GM10266 (cell line): ENCODE data around the gene C1orf146.

Source experiments
- DNase-seq: peaks from one replicate; pipeline ENCODE4 v3.0.0; 2012; ENCODE audit errors: extremely low spot score
- TF ChIP-seq, protein P1 (sequence below): IDR thresholded peaks from 2 replicates; pipeline ENCODE4 v1.5.1; 2012; ENCODE audit warnings: mild to moderate bottlenecking, low read depth; ENCODE audit not compliant: control insufficient read depth, insufficient read depth; ENCODE audit errors: missing control alignments

The C1orf146 gene, protein sequence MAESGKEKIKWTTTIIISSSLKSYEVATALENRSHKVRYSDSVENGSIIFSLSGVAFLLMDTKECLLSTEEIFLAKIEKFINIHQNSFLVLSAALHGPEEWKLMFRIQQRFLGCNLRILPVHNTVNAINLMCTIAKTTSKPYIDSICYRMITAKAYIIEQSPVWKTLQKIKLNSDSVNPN

DNA sequence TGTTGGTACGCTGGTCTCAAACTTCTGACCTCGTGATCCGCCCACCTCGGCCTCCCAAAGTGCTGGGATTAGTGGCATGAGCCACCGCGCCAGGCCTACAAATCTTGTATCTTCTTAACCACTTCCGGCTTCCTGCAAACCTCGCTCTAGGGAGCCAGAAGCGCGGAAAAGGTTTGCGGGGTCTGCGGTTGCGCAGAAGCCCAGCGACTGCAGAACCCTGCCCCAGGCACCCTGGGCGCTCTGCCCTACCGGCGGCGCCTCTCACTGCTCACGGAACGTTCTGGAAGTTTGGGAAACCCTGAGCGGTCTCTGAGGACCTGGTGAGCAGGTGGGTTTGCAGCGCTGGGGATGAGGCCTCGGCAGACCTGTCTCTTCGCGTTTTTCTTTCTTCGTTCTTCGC lies at the start of gene C1orf146:
Gene C1orf146, plus strand, starts transcription at position 195 of the 400 bp plus-strand sequence. CDS start 13,506 bp downstream, outside the sequence.
- TF ChIP-seq, protein P1, sequence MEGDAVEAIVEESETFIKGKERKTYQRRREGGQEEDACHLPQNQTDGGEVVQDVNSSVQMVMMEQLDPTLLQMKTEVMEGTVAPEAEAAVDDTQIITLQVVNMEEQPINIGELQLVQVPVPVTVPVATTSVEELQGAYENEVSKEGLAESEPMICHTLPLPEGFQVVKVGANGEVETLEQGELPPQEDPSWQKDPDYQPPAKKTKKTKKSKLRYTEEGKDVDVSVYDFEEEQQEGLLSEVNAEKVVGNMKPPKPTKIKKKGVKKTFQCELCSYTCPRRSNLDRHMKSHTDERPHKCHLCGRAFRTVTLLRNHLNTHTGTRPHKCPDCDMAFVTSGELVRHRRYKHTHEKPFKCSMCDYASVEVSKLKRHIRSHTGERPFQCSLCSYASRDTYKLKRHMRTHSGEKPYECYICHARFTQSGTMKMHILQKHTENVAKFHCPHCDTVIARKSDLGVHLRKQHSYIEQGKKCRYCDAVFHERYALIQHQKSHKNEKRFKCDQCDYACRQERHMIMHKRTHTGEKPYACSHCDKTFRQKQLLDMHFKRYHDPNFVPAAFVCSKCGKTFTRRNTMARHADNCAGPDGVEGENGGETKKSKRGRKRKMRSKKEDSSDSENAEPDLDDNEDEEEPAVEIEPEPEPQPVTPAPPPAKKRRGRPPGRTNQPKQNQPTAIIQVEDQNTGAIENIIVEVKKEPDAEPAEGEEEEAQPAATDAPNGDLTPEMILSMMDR: no peak
- DNase-seq: no peak

DNA sequence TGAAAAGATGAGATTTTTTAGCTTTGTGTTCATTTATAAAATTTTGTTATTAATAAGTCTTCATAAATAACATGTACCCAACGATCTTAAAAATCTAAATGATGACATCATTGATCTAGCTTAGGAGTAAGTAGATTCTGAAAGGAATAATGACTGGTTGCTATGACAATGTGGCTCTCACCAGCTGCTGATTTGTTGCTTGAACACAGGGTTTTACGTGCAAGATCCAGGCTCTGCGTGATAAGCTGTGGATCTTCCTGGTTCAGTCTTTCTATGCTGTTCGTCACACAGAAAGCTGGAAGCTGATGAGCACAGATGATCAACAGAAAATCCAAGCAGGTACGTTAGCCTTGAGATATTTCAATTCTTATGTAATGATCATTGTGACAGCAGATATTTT lies 49.1 kb upstream of the C1orf146 start:
- TF ChIP-seq, protein P1: no peak

DNA sequence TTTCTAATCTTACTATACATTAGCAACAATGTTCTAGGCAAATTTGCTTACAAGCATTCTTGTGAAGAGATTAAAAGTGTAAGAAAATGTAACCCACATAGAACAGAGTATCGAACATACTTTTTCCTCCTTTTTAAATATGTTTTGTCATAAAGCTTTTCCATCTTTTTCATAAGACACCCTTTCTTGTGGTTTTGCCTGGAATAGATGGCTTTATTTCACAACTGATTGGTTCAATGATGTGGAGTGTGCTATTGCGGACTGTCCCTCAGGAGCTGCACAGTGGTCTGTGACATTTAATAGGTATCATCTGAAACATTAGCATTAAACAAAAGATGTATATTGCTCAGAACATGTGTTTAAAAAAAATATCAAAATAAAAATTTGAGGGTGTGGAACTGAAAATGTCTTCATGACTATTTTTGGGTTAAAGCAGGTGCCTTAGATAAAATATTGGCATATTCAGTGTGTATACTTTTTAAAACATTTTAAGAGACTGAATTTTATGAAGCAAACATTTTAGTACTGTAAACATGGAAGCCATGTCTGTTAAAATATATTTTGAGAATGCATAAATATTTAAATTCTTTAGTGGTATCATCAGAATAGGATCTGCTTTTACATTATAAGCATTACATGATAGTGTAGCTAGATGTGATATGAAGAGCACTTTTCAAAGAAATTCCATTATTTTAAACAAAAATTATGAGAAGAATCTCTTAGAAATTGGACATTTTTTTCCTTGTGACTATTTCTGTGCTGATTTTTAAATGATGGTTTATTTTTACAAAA lies 48.3 kb upstream of the C1orf146 start:
- TF ChIP-seq, protein P1: no peak
- no peak for DNase-seq

More for the DNA sequence above, 49.1 kb upstream of the C1orf146 start:
- no peak for DNase-seq

DNA sequence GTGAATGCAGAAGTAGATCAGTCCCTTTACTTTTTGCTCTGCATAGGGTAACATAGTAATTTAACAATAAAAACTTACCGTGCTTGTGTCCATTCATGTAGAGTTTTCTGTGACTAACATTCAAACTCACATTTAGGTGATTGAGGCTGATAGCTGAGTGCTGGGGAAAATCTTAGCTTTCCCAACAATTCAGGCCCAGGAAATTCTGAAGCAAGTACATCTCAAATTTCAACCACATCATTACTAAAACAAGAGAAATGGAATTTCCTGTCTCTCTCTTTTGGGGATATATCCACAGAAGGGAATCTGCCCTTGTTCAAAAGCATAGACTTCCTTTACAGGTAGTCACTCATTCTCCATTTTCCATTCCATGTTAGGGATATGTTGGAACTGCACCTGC lies 33.1 kb upstream of the C1orf146 start:
- TF ChIP-seq, protein P1: no peak
- no peak for DNase-seq

DNA sequence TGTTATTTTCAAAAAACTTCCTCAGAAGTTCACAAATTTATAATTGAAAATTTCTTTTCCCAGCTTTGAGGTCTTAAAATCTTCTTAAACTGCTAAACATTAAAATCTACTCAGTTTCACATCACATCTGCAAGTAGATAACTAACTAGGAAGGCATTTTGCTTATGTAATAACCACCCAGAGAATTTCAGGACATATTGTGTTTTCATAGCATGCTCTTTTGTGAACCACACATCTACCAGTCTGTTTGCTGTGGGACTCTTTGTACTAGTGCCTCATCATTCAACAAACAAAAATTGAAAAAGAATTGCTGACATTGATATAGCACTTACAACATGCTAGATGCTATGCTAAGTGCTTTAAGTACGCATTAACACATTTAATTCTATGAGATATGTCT lies 31.6 kb upstream of the C1orf146 start:
- TF ChIP-seq, protein P1: no peak
- no peak for DNase-seq

DNA sequence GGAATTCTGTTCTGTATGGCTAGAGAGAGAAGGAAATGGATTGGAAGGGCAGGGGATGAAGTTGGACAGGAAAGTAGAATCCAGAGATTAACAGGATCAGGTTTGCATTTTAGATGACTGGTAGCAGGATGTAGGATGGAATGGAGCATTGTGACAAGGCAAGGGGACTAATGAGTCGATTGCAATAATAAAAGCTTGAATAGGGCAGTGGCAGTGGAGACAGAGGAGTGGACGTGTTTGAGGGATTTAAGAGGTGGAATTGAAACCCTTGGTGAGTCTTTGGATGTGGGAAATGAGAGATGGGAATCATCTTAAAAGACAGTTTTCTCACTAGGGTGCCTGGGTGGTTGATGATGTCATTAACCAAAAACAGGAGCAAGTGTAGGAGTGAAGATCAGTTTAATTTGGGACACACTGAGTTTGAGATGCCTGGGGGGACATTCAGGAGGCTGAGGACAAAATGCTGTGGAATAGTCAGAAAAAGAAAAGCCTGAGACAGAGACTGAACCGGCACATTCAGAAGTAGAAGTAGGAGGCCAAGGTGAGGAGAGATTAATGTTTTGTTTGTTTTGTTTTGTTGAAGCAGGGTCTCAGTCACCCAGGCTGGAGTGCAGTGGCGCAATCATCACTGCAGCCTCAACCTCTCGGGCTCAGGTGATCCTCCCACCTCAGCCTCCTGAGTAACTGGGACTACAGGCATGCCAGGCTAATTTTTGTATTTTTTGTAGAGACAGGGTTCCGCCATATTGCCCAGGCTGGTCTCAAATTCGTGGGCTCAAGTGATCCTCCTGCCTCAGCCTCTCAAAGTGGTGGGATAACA lies 29.1 kb upstream of the C1orf146 start:
- no peak for DNase-seq
- TF ChIP-seq, protein P1: no peak
